DND-41 (cell line): ENCODE data around the gene TRAPPC2L.
"Not testable (repeated sequence)": the region's sequence is repeated elsewhere in the genome, so short reads cannot be mapped to it uniquely, and the experiment has no call there.

Experiments used
- ATAC-seq: fragments of 200-7000 bp; cut with Tn5 transposase; 3 replicates; pipeline ENCODE4 v1.9.1; 2021; ENCODE audit warnings: low read depth; ENCODE audit not compliant: insufficient read depth
- DNase-seq: peaks from one replicate; pipeline ENCODE4 v3.0.0-alpha.2; 2020
- H2AFZ ChIP-seq: 2 replicates; pipeline ENCODE4 v1.6.0; 2012; ENCODE audit warnings: low read depth, low read length
- H3K27ac ChIP-seq: 2 replicates; pipeline ENCODE4 v1.5.1; 2012; ENCODE audit warnings: low read length, inconsistent platforms
- H3K27me3 ChIP-seq: fragments of 200-600 bp; sonication (generic); 2 replicates; pipeline ENCODE4 v1.6.0; 2012; ENCODE audit warnings: low read length, mild to moderate bottlenecking, inconsistent platforms; ENCODE audit not compliant: insufficient read depth, poor library complexity
- H3K36me3 ChIP-seq: 2 replicates; pipeline ENCODE4 v1.5.1; 2012; ENCODE audit warnings: low read length, inconsistent platforms; ENCODE audit not compliant: insufficient read depth
- H3K4me1 ChIP-seq: 2 replicates; pipeline ENCODE4 v1.5.1; 2012; ENCODE audit warnings: mild to moderate bottlenecking, low read length; ENCODE audit not compliant: insufficient read depth
- H3K4me2 ChIP-seq: 2 replicates; pipeline ENCODE4 v1.6.0; 2012; ENCODE audit warnings: mild to moderate bottlenecking, moderate library complexity, low read length, inconsistent platforms; ENCODE audit not compliant: insufficient read depth
- H3K4me3 ChIP-seq, 2 experiments: fragments of 200-600 bp in 1 of 2; shearing (Covaris generic) in 1 of 2; 2 replicates each; pipeline ENCODE4 v1.5.1; 2012 to 2016; ENCODE audit warnings: inconsistent platforms in 2 of 2, low read length in 2 of 2, mild to moderate bottlenecking in 2 of 2, low read depth in 1 of 2, moderate library complexity in 1 of 2
- H3K79me2 ChIP-seq: 2 replicates; pipeline ENCODE4 v1.6.0; 2012; ENCODE audit warnings: low read length, inconsistent platforms; ENCODE audit not compliant: insufficient read depth
- H3K9ac ChIP-seq: 2 replicates; pipeline ENCODE4 v1.6.0; 2012; ENCODE audit warnings: low read depth, mild to moderate bottlenecking, inconsistent platforms, low read length, moderate library complexity
- H3K9me3 ChIP-seq: 2 replicates; pipeline ENCODE4 v1.5.1; 2012; ENCODE audit warnings: low read length, moderate library complexity, mild to moderate bottlenecking, inconsistent platforms; ENCODE audit not compliant: insufficient read depth, severe bottlenecking
- H4K20me1 ChIP-seq: 2 replicates; pipeline ENCODE4 v1.6.0; 2012; ENCODE audit warnings: low read length; ENCODE audit not compliant: insufficient read depth
- EZH2 ChIP-seq: IDR thresholded peaks from 3 replicates; pipeline ENCODE4 v1.6.1; 2012; ENCODE audit warnings: borderline replicate concordance, low read depth, mild to moderate bottlenecking, moderate library complexity, low read length, inconsistent platforms; ENCODE audit not compliant: severe bottlenecking
- TF ChIP-seq, protein P1 (sequence below): IDR thresholded peaks from 2 replicates; pipeline ENCODE4 v1.5.1; 2012; ENCODE audit warnings: borderline replicate concordance, low read length, moderate library complexity, mild to moderate bottlenecking; ENCODE audit not compliant: poor library complexity, severe bottlenecking; ENCODE audit errors: extremely low read depth

The TRAPPC2L gene

DNA sequence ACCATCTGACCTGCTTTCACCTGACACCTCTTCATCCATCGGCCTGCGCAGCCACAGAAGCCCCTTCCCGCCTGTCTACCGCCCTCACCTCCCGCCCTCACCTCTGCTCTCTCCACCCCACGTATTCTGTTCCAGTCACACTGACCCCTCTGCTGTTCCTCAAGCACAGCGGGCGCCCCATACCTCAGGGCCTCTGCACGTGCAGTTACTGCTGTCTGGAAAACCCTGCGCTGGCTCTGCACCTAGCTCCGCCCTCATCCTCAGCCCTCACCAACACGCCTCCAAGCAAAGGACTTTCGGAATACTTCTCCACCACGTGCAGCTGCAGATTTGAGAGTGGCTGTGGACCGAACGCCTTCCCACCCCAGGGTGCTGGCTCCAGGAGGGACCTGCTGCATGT, 34.2 kb downstream of the TRAPPC2L start:
- H3K27me3 ChIP-seq = no peaks in the 10 kb centered on the region
- TF ChIP-seq, protein P1, sequence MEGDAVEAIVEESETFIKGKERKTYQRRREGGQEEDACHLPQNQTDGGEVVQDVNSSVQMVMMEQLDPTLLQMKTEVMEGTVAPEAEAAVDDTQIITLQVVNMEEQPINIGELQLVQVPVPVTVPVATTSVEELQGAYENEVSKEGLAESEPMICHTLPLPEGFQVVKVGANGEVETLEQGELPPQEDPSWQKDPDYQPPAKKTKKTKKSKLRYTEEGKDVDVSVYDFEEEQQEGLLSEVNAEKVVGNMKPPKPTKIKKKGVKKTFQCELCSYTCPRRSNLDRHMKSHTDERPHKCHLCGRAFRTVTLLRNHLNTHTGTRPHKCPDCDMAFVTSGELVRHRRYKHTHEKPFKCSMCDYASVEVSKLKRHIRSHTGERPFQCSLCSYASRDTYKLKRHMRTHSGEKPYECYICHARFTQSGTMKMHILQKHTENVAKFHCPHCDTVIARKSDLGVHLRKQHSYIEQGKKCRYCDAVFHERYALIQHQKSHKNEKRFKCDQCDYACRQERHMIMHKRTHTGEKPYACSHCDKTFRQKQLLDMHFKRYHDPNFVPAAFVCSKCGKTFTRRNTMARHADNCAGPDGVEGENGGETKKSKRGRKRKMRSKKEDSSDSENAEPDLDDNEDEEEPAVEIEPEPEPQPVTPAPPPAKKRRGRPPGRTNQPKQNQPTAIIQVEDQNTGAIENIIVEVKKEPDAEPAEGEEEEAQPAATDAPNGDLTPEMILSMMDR = no peak
- no peak for TF ChIP-seq EZH2
- no peaks in the 10 kb centered on the region for H3K4me1 ChIP-seq
- ATAC-seq = no peak
- H3K4me2 ChIP-seq = no peak overlapping the region
- H2AFZ ChIP-seq = no peak overlapping the region
- no peak for DNase-seq
- no peak overlapping the region for H3K9ac ChIP-seq
- no peaks in the 10 kb centered on the region; the same call in 1 of the 2 replicates for H4K20me1 ChIP-seq
- H3K4me3 ChIP-seq = no peak overlapping the region
- no peaks in the 10 kb centered on the region for H3K79me2 ChIP-seq
- no peaks in the 10 kb centered on the region for H3K9me3 ChIP-seq
- no peak overlapping the region for H3K27ac ChIP-seq
- no peaks in the 10 kb centered on the region for H3K36me3 ChIP-seq

DNA sequence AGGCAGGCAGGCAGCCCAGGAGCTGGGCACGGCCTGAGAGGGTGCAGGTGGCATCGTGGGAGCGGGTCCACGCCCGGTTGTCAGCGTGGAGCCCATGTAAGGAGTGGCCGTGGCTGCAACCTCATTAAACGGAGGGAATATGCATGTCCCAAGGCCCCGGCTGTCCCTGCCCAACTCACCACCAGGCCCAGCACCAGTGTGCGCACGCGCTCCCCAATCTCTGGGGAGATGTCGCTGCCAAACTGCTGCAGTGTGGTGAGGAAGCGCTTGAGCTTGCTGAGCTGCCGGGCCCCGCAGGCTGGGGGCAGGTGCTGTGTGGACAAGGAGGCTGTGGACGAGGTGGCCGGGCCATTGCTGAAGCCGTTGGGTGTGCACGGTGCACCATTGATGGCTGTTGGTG, 35.1 kb downstream of the TRAPPC2L start:
- Histone ChIP-seq H3K79me2 (no peaks in the 10 kb centered on the region), H3K4me2 (no peak overlapping the region), H3K9ac (no peak overlapping the region), H2AFZ (no peak overlapping the region), H3K9me3 (no peaks in the 10 kb centered on the region), H3K36me3 (no peaks in the 10 kb centered on the region), H3K27ac (no peak overlapping the region), H3K4me1 (no peaks in the 10 kb centered on the region), H3K27me3 (no peaks in the 10 kb centered on the region), H4K20me1 (no peaks in the 10 kb centered on the region; the same call in 1 of the 2 replicates), H3K4me3 (no peak overlapping the region)
- ATAC-seq = no peak
- DNase-seq = no peak
- TF ChIP-seq, protein P1 = no peak
- TF ChIP-seq EZH2 = no peak

DNA sequence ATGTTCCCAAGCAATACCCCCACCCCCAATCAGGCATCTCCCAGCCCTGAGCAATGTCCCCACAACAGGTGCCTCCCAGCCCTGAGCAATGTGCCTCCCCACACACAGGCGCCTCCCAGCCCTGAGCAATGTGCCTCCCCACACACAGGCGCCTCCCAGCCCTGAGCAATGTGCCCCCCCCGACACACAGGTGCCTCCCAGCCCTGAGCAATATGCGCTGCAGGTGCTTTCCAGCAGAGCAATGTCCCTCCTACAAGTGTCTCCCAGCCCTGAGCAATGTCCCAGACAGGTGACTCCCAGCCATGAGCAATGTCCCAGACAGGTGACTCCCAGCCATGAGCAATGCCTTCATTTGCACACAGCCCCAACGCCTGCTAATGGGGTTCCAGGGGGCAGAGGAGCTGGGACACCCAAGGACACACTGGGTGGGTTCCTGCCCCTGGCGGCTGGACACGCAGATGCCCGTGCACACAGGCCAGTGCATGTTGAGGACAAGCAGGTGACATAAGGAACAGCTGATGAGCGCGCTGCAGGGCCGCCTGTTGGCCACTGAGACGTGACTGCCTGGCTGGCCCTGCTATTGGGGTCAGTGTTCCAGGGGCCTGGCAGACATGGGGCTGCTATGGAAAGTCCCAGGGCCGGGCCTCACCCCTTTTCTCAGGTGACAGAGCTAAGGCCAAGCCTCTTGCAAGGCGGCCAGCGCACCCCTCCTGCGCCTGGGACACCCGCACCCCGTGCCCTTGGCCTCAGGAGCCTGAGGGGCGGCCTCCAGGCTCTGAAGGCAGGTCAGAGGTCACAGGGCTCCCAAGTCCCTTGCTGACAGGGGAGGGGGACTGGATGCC, 36.4 kb downstream of the TRAPPC2L start:
- Histone ChIP-seq H3K4me1 (no peaks in the 10 kb centered on the region), H3K4me2 (no peak overlapping the region), H3K27me3 (no peaks in the 10 kb centered on the region), H4K20me1 (no peaks in the 10 kb centered on the region; the same call in 1 of the 2 replicates), H3K9ac (no peak overlapping the region), H3K9me3 (no peaks in the 10 kb centered on the region), H2AFZ (no peak overlapping the region), H3K79me2 (no peaks in the 10 kb centered on the region), H3K27ac (no peak overlapping the region), H3K4me3 (no peak overlapping the region), H3K36me3 (no peaks in the 10 kb centered on the region)
- ATAC-seq = no peak
- no peak for DNase-seq
- TF ChIP-seq, protein P1 = no peak
- TF ChIP-seq EZH2 = no peak

DNA sequence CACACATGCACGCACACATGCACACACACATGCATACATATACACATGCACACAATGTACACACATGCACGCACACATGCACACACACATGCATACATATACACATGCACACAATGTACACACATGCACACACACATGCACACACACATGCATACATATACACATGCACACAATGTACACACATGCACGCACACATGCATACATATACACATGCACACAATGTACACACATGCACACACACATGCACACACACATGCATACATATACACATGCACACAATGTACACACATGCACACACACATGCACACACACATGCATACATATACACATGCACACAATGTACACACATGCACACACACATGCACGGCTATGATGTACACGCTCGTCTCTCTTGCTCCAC, 37.3 kb downstream of the TRAPPC2L start:
- H2AFZ ChIP-seq, H3K9ac ChIP-seq, H3K9me3 ChIP-seq, H3K27me3 ChIP-seq, H4K20me1 ChIP-seq, H3K4me3 ChIP-seq, H3K36me3 ChIP-seq, H3K79me2 ChIP-seq, ATAC-seq, DNase-seq, H3K4me2 ChIP-seq, H3K27ac ChIP-seq, H3K4me1 ChIP-seq: not testable (repeated sequence)
